GM18517 (cell line): ENCODE results near the gene RIMBP3C.
"Not testable (repeated sequence)": the region's sequence is repeated elsewhere in the genome, so short reads cannot be mapped to it uniquely, and the experiment has no call there.

Experiments
- ATAC-seq: cut with Tn5 transposase; IDR thresholded peaks from one replicate; pipeline ENCODE4 v1.9.1; 2021; ENCODE audit warnings: mild to moderate bottlenecking, moderate library complexity; ENCODE audit not compliant: unreplicated experiment

Gene RIMBP3C

DNA sequence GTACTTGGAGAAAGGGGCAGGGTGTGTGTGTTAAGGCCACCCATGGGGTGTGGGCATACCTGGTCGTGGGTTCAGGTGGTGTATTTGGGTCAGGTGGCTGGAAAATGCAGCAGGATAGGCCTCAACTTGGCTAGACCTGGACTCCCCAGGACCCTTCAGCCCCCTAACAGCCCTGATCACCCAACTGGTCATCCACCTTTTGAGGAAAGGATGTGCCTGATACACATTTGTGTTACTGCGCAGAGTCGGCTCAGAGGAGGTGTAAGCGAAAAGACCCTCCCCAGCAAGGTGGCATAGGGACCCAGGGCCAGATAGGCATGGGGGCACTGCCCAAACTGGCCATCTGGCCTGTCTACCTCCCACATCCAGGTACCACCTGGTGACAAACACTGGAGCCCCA lies at the start of gene RIMBP3C:
Gene RIMBP3C (minus strand): TSS at position 101 of the 400 bp plus-strand sequence. CDS start 485 bp downstream, outside the sequence.
- not testable (repeated sequence) for ATAC-seq

- no peak for ATAC-seq
These were observed 48.0 kb upstream of the RIMBP3C start for GRCh38 chr22:21599053-21599893.

- ATAC-seq: no peak
These were observed 47.0 kb upstream of the RIMBP3C start for GRCh38 chr22:21598302-21598701.

DNA sequence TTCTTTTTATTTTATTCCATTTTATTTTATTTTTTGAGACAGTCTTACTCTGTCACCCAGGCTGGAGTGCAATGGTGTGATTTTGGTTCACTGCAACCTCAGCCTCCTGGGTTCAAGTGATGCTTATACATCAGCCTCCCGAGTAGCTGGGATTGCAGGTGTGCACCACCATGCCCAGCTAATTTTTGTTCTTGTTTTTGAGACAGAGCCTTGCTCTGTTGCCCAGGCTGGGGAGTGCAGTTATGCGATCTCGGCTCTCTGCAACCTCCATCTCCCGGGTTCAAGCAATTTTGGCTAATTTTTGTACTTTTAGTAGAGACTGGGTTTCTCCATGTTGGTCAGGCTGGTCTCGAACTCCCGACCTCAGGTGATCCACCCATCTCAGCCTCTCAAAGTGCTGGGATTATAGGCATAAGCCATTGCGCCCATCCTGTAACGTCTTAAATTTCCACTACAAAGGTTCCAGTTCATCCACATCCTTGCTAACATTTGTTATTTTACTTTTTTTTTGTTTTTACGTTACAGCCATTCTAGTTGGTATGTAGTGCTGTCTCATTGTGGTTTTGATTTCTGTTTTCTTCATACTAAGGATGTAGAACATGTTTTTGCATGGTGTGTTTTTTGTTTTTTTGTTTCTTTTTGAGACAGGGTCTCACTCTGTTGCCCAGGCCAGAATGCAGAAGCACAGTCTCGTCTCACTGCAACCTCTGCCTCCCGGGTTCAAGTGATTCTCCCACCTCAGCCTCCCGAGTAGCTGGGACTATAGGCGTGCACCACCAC lies 45.3 kb upstream of the RIMBP3C start:
- ATAC-seq: not testable (repeated sequence)

DNA sequence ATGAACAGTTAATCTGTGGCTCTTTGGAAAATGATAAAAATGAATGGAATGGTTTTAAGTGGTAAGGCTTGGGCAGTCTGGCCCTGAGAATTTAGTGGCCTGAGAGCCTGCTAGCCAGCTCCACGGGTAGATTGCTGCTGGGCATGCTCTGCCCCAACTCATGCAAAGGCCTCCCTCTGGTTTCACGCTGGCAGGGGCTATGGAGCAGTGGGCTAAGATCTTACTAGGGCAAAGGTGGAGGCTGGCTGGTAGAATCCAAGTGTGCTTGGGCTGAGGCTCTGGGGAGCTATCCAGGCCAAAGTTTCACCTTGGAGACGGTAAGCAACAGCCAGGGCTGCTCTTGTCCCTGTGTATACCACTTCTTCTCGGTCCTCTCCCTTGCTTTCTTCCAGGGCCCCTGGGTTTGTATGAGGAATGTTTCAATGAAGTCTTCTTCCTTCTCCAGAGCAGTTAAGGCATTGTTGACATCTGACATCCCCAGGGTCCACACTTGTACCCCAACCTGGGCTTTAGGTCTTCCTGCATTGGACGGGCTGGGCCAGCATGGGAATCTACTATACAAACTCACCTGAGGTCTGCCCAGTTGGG lies 43.7 kb upstream of the RIMBP3C start:
- no peak for ATAC-seq

GRCh38 chr22:21593406-21594232 lies 42.4 kb upstream of the RIMBP3C start:
- ATAC-seq: no peak

- no peak for ATAC-seq
These were observed 41.2 kb upstream of the RIMBP3C start for GRCh38 chr22:21592422-21592821.

DNA sequence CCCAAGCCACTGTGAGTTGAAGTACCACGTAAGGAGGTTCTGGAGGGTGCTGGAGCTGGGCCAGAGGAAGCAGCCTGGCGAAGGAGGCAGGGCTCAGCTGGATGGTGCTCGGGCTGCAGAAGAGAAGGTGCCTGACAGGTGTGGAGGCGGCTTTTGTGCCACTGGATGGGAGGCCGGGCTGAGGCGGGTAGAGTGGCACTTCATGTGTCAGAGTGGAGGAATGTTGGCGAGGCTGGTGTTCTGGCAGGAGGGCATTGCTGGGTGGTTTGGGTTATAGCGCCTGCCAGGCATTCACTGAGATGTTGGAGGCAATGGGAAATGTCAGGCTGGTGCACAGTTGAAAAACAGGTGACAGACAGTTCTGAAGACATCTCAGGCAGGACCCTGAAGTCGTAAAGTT lies 40.4 kb upstream of the RIMBP3C start:
- no peak for ATAC-seq

- ATAC-seq: no peak
These were observed 39.8 kb upstream of the RIMBP3C start for GRCh38 chr22:21590809-21591641.

GRCh38 chr22:21589396-21589795 lies 38.1 kb upstream of the RIMBP3C start:
- ATAC-seq: no peak

GRCh38 chr22:21587803-21588611 lies 36.7 kb upstream of the RIMBP3C start:
- peak; percentile 83 for ATAC-seq

DNA sequence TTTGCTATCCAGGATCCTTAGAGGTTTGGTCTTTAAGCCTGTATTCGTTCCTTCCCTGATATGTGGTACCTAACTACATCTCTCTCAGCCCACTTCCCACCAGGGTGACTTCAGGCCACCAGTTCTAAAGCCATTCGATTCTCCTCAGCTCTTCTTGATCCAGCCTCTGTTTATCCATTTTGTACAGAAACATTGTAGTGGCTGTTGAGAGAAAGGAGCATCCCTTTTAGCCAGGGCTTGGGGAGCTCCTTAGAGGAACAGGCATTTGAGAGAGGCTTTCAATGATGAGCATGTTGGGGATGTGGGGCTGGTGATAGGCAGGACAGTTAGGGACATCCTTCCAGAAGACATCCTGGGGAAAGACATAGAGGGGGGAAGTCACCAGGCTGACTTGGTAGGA lies 34.1 kb upstream of the RIMBP3C start:
- ATAC-seq: no peak

DNA sequence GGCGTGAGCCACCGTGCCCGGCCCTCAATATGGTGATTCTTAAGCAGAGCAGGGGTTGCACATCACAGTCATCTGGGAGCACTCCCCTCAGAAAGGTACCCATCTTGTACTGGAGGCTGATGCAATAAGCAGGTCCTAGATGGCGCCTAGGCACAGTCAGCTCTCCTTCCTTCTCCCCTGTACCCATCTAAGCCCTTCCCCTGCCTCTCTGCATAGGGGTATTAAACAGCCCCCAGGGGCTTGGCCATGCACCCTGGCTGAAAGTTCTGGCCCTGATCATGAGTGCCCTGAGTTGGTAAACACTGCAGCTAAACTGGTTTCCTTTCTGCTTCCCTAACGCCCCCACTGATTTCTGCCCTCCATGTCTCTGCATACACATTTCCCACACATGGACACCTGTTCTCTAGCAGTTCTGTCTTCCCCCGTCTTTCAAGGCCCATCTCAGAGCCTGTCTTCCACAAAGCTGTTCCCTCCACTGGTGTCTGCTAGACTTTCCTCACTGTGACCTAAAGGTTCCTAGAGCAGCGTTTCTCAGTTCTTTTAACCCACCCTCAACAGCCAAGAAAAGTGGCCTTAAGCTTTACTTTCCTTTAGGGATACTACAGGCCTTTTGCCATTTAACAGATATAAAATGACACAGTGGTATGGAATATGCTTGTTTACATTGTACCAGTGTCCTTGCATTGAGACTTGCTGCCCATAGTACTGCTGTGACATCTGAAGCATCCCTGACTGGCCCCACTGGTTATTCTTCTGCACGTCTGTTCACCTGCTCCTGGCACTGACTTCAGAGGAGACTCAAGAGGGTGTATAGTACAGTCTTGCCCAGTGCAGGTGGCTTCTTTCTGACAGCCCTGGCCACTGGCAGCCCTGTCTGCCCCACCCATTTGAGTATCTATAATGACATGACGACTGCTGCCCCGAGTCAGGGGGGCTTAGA lies 31.8 kb upstream of the RIMBP3C start:
- ATAC-seq: no peak

DNA sequence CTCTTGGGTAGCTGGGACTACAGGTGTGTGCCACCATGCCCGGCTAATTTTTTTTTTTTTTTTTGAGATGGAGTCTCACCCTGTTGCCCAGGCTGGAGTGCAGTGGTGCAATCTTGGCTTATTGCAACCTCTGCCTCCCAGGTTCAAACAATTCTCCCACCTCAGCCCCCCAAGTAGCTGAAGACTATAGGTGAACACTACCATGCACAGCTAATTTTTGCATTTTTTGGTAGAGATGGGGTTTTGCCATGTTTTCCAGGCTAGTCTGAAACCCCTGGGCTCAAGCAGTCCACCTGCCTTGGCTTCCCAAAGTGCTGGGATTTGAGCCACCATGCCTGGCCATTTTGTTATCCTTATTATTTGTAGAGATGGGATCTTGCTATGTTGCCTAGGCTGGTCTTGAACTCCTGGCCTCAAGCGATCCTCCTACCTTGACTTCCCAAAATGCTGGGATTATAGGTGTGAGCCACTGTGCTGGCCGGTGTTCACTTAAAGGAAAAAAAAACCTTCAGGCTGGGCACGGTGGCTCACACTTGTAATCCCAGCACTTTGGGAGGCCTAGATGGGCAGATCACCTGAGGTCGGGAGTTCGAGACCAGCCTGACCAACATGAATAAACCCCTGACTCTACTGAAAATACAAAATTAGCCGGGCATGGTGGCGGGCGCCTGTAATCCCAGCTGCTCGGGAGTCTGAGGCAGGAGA lies 29.9 kb upstream of the RIMBP3C start:
- ATAC-seq: not testable (repeated sequence)

GRCh38 chr22:21580623-21581007 lies 29.4 kb upstream of the RIMBP3C start:
- not testable (repeated sequence) for ATAC-seq

DNA sequence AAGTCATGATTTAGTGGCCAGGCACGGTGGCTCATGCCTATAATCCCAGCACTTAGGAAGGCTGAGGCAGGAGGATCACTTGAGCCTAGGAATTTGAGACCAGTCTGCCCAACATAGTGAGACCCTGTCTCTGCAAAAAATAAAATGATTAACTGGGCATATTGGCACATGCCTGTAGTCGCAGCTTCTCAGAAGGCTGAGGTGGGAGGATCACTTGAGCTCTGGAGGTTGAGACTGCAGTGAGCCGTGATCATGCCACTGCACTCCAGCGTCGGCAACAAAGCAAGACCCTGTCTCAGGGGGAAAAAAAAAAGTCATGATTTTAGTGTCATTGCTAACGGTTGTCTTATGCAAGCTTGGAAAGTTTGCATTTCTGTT lies 28.2 kb upstream of the RIMBP3C start:
- no peak for ATAC-seq

- ATAC-seq: no peak
These were observed 22.7 kb upstream of the RIMBP3C start for GRCh38 chr22:21573750-21574494.
